Right lung (tissue), 5 donors: ENCODE results near the gene DENND5A. TPM values are rescaled to one million over a fixed set of nuclear protein-coding genes. Genes with fewer than 3 reads are reported as not detected.
"Not testable (repeated sequence)": the region's sequence is repeated elsewhere in the genome, so short reads cannot be mapped to it uniquely, and the experiment has no call there.

ENCODE experiments used
- DNase-seq, 2 donors: peaks; one replicate each; pipeline ENCODE4 v3.0.0-alpha.2; 2013
- polyA plus RNA-seq, 5 donors: library from polyadenylated mRNA; unstranded; fragments of 120-200 nt; gene quantifications; one replicate each; pipeline versions ENCODE4 v1.2.1 to v1.2.3, GENCODE V29; 2013; ENCODE audit warnings: inconsistent platforms in 1 of 5, low replicate concordance in 1 of 5; ENCODE audit not compliant: insufficient read length in 5 of 5, insufficient read depth in 1 of 5

Gene DENND5A
- polyA plus RNA-seq, 5 donors = 69.0 to 93.2 (median 91.7) TPM

GRCh38 chr11:9219115-9219514, 46.0 kb downstream of the DENND5A start:
- DNase-seq = no peak

GRCh38 chr11:9214765-9215164, 50.4 kb downstream of the DENND5A start:
- DNase-seq = no peak

DNA sequence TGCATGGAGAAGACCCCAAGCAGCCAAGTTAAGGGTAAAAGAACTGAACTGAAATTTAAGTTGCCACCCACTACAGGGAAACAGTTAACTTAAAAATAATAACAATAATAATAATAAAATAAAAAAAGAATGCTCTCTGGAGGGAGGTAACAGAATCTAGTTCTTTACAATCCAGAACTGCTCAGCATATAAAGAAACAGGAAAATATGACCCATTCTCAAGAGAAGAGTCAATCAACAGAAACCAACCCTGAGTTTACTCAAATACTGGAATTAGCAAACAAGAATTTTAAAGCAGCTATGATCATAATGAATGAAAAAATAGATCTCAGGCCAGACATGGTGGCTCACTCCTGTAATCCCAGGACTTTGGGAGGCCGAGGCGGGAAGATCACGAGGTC, 53.8 kb downstream of the DENND5A start:
- DNase-seq = no peak

- DNase-seq = no peak
These were observed 54.2 kb downstream of the DENND5A start for GRCh38 chr11:9210922-9211320.

DNA sequence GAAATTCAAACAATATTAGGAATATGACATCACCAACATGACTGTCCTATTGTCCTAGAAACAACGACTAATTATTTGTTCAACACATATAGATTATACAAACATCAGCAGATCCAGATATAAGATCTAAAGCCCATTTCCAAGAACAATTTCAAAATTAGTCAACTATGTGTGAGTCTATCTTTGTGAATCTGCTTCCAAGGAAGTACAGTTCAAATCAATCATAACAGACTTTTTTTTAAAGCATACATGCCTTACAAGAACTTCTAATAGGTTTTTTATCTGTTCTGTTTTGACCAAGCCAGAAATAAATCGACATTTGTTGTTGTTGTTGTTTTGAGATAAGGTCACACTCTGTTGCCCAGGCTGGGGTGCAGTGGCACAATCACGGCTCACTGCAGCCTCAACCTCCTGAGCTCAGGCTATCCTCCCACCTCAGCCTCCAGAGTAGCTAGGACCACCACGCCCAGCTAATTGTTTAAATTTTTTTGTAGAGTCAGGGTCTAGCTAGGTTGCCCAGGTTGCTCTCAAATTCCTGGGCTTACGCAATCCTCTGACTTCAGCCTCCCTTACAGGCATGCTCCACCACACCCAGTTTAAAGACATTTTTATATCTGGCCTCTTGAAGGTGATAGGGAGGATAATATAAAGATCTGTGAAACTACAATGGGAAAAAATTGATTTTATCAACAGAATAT, 54.8 kb downstream of the DENND5A start:
- no peak for DNase-seq

DNA sequence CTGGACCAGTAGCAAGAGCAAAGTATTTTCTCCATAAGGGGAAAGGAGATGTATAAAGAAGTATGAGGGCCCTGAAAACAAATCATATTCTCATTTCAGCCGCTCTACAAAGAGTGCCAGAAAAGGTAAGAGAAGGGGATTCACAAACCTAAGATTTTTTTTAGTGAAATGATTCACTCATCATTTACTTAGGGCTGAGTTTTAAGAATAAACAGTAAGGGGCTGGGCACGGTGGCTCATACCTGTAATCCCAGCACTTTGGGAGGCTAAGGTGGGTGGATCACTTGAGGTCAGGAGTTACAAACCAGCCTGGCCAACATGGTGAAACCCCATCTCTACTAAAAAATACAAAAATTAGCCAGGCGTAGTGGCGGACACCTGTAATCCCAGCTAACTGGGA, 55.5 kb downstream of the DENND5A start:
- not testable (repeated sequence) for DNase-seq

DNA sequence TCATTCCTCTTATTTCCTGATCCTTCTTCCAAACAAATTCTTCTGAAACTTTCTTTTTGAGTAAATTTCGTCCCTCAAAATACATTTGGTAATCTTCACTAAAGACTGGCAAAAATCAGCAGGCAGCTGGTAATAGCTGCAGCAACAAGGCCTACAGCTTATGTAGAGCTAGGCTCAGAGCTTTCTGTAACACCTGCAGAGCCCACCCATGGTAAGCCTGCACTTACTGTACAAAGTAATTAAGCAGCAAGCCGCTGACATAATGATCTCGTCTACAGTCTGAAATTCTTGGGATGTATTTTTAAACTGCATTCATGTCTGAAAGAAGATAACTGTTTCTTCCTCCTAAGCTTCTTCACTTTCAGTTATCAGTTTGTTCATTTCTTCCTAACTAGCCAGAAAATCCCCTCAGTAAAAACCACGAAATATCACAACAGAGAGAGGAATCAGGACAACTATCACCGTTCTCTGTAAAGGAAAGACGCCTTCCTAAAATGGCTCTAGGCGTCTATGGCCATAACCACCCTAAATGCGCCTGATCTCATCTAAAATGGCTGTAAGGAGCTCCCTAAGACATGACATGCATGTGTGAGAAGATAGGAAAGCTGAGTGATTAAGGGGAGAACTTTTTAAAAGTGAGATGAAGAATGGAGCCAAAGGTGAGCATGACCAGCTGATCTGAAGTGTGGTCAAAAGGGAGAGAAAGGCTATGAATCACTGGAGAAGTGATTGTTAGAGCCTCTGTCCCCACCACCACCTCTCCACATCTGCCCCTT, 56.2 kb downstream of the DENND5A start:
- DNase-seq = no peak

- DNase-seq = no peak
These were observed 57.9 kb downstream of the DENND5A start for GRCh38 chr11:9207229-9207628.

DNA sequence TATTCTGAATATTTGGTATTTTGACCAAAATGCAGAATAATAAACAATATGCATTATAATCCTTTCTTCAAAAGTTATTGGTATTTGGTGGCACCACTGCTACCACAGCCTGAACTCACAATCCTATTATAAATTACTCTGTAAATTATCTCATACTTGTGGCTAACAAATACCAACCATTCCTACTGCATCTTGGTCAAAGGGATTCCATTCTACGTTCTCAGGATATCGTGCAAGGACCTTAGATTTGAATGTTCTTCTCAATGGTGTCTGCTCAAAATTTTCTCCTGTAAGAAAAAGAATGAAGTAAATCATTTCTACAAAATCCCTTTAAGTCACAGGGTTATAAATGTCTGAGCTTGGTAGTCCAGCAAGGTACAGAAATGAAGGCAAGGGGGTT, 58.7 kb downstream of the DENND5A start:
- DNase-seq = no peak

GRCh38 chr11:9203691-9204311, 61.3 kb downstream of the DENND5A start:
- no peak for DNase-seq

- no peak for DNase-seq
These were observed 63.6 kb downstream of the DENND5A start for GRCh38 chr11:9201372-9202162.

DNA sequence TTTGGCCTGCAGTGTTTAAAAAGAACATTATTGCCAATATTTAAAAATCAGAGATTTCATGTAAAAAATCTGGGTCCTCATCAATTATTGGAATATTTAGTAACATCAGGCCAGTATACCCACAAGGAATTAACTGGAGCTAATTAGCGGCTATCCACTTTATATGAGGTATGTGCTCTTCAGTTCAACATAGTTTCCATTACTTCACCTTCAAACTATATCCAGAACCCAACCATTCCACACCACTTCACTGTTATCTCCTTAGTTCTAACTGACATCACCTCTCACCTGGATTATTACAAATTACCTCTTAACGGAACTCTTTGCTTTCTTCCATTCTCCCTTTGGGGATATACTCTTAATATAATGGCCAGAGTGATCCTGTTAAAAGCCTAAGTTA, 64.7 kb downstream of the DENND5A start:
- no peak for DNase-seq

- DNase-seq = no peak
These were observed 71.8 kb downstream of the DENND5A start for GRCh38 chr11:9193316-9193715.

- no peak for DNase-seq
These were observed 72.6 kb downstream of the DENND5A start for GRCh38 chr11:9192561-9192960.

GRCh38 chr11:9190326-9191016, 74.7 kb downstream of the DENND5A start:
- DNase-seq = not testable (repeated sequence)

- not testable (repeated sequence) for DNase-seq
These were observed 76.3 kb downstream of the DENND5A start for GRCh38 chr11:9188860-9189259.

DNA sequence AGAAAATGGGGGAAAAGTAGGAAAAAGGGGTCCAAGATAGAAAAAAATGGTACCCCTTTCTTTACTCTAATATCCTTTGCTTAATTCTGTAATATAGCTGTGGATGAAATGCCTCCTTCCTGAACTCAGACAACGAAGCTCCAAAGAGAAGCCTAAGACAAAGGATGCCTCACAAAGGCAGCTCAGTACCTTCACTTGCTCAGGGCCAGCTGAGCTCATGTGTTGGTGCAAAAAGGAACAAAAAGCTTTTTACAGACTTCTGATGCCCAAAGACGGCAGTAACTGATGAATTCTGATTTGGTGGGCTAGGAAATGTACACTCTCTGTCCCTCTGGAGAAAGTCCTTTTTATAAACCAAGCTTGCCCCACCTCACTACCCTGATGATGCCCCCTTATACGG, 77.5 kb downstream of the DENND5A start:
- DNase-seq = no peak

DNA sequence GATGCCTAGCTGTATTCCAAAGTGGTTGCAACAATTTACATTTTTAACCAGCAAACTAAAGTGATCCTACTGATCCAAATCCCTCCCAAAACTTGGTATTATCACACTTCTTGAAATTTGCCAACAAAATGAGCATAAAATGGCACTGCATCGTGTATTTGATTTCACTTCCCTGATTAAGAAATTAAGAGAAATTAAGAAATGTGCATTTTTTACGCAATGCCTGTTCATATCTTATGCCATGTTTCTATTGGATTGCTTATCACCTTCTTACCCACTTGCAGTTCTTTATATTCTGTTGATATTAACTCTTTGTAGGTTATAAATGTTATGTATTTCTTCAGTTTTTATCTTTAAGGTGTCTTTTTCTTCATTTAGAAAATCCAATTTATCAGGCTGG, 80.6 kb downstream of the DENND5A start:
- no peak for DNase-seq

DNA sequence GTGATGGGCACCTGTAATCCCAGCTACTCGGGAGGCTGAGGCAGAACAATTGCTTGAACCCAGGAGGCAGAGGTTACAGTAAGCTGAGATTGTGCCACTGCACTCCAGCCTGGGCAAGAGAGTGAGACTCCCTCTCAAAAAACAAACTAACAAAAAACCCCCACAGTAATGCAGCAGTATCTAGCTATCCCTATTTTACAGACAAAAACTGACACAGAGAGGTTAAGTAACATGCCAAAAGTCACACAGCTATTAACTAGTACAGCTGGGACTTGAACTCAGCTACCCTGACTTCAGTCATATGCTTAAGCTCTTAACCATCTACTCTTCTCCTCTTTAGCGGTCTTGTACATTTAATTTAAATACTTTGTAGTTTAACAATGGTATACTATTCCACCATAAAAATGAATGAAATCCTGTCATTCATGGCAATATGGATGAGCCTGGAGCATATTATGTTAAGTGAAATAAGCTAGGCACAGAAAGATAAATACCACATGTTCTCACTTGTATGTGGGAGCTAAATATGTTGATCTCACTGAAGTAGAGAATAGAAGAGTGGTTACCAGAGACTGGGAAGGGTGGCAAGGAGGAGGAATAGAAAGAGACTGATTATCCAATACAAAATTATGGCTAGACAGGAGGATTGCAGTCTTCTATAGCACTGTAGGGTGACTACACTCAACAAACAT, 82.8 kb downstream of the DENND5A start:
- DNase-seq = no peak

GRCh38 chr11:9180784-9181183, 84.4 kb downstream of the DENND5A start:
- DNase-seq = no peak

DNA sequence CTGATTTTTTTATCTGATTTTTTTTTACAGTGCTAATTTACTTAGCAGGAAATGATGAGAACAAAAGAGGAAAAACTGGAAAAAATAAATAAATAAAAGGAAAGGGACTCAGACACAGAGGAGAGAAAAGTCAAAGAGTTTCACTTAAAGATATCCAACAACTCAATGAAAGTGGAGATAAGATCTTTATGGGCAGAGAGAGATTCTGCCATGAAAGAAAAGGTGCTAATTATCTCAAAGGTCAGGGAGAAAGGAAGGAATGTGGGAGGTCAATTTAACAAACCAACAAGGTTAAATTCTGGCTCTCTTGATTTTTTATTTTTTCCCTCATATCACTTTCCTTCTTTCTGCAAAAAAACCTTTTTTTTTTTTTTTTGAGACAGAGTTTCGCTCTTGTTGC, 86.0 kb downstream of the DENND5A start:
- DNase-seq = no peak
